Inflammatory macrophage (primary cell): Measurements from ENCODE around the gene KRI1.

Experiments used
- DNase-seq, 2 donors: peaks; one replicate each; pipeline ENCODE4 v3.0.0-alpha.2; 2020 to 2022

KRI1 gene

GRCh38 chr19:10517760-10518443, 47.9 kb downstream of the KRI1 start:
- peak in 1 of 2 donors; percentile 11 for DNase-seq

- no peak for DNase-seq
Observed at GRCh38 chr19:10517361-10517759, 48.5 kb downstream of the KRI1 start, which contains the start of gene S1PR5. TSS of gene S1PR5 (minus strand) at chr19:10517447. CDS start at chr19:10515011, 2,436 bp downstream.

- no peak for DNase-seq
Observed at GRCh38 chr19:10516671-10517286, 49.0 kb downstream of the KRI1 start.

- DNase-seq, result no peak
Observed at GRCh38 chr19:10516064-10516385, 49.8 kb downstream of the KRI1 start.

- DNase-seq, result no peak
Observed at GRCh38 chr19:10514211-10515145, 51.3 kb downstream of the KRI1 start.

- no peak for DNase-seq
Observed at GRCh38 chr19:10513223-10513622, 52.6 kb downstream of the KRI1 start.

GRCh38 chr19:10510301-10510802, 55.5 kb downstream of the KRI1 start:
- peak; percentile 10 to 16 for DNase-seq

GRCh38 chr19:10508707-10509106, 57.1 kb downstream of the KRI1 start:
- no peak for DNase-seq

GRCh38 chr19:10508036-10508435, 57.8 kb downstream of the KRI1 start:
- no peak for DNase-seq

GRCh38 chr19:10505583-10506229, 60.1 kb downstream of the KRI1 start:
- DNase-seq, result peak; percentile 82
